K562 (cell line): ENCODE data around the gene NTF4.
"Not testable (repeated sequence)": the region's sequence is repeated elsewhere in the genome, so short reads cannot be mapped to it uniquely, and the experiment has no call there.

Experiments used
- ATF1 ChIP-seq, 2 experiments: fragments of 450-650 bp in 1 of 2; IDR thresholded peaks; 2 replicates each; pipeline ENCODE4 v1.6.1; 2016; ENCODE audit warnings: missing compliant biosample characterization in 1 of 2, missing genetic modification characterization in 1 of 2
- EZH2 ChIP-seq: IDR thresholded peaks from 2 replicates; pipeline ENCODE4 v1.6.1; 2012; ENCODE audit warnings: low read depth, mild to moderate bottlenecking, inconsistent platforms, low read length, borderline replicate concordance
- FUS ChIP-seq: fragments of 200-400 bp; formaldehyde crosslinking; optimal IDR thresholded peaks from 2 replicates; pipeline ENCODE3; 2017; ENCODE audit warnings: low read depth, low read length
- MXI1 ChIP-seq: IDR thresholded peaks from 2 replicates; pipeline ENCODE4 v1.6.1; 2011; ENCODE audit warnings: low read depth, mild to moderate bottlenecking, improper control_type of control experiment, low read length
- TCF7L2 ChIP-seq: fragments of 150-350 bp; IDR thresholded peaks from 2 replicates; pipeline ENCODE4 v1.6.1; 2016; ENCODE audit warnings: low read depth, mild to moderate bottlenecking, low read length, moderate library complexity
- TF ChIP-seq, protein P1 (sequence below), 3 experiments: IDR thresholded peaks in 2 of 3; conservative IDR thresholded peaks in 1 of 3; 2 replicates each; pipeline ENCODE4 v1.5.1; 2011 to 2012; ENCODE audit warnings: low read length in 3 of 3, mild to moderate bottlenecking in 3 of 3, control low read depth in 2 of 3, improper control_type of control experiment in 1 of 3, inconsistent platforms in 1 of 3, low read depth in 1 of 3, mixed read lengths in 1 of 3, moderate library complexity in 1 of 3; ENCODE audit not compliant: insufficient read depth in 2 of 3

DNA sequence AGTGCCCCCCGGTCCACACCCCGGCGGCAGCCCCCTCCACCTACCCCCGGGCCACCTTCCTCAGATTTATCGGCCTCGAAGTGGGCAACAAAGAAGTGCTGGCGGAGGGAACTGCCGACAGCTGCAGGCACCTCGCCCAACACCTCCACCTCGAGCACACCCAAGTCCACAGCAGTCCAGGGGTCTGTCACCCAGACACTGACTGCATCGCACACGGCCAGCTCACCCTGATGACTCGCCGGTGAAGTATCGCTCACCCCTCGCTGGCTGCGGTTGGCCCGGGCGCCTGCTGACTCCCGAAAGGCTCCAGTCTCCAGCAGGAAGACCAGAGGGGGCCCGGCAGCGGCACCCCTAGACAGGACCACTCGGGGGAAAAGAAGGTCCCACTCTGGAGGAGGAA lies 39.0 kb downstream of the NTF4 start:
- TF ChIP-seq TCF7L2; MXI1; EZH2; FUS; ATF1 (CRISPR knock-in tag; IDR thresholded peaks at IDR 0.05); ATF1 (tag; IDR thresholded peaks at IDR 0.05): not testable (repeated sequence)
- TF ChIP-seq, protein P1, sequence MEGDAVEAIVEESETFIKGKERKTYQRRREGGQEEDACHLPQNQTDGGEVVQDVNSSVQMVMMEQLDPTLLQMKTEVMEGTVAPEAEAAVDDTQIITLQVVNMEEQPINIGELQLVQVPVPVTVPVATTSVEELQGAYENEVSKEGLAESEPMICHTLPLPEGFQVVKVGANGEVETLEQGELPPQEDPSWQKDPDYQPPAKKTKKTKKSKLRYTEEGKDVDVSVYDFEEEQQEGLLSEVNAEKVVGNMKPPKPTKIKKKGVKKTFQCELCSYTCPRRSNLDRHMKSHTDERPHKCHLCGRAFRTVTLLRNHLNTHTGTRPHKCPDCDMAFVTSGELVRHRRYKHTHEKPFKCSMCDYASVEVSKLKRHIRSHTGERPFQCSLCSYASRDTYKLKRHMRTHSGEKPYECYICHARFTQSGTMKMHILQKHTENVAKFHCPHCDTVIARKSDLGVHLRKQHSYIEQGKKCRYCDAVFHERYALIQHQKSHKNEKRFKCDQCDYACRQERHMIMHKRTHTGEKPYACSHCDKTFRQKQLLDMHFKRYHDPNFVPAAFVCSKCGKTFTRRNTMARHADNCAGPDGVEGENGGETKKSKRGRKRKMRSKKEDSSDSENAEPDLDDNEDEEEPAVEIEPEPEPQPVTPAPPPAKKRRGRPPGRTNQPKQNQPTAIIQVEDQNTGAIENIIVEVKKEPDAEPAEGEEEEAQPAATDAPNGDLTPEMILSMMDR (IDR thresholded peaks at IDR 0.05 in 2 of 3, conservative IDR thresholded peaks at IDR 0.05 in 1 of 3; ENCODE audit: insufficient read depth in 2 of 3, low read depth in 1 of 3, low read length in 3 of 3): not testable (repeated sequence)
